ENCODE results near the gene ACACA.

ACACA gene

DNA sequence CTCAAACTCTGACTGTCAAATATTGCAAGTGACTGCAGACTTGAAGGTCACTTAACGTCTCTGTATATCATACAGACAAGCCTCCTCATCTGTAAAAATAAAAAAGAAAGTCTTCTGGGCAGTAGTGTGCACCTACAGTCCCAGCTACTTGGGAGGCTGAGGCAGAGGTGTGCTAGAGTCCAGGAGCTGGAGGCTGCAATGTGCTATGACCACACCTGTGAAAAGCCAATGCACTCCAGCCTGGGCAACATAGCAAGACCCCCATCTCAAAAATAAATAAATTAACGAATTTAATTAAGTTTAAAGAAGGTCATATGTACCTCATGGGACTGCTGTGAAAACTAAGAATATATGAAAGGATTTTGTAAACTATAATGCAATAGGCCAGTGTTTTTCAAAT, 65.8 kb downstream of the ACACA start:
- DNase-seq: no peak

DNA sequence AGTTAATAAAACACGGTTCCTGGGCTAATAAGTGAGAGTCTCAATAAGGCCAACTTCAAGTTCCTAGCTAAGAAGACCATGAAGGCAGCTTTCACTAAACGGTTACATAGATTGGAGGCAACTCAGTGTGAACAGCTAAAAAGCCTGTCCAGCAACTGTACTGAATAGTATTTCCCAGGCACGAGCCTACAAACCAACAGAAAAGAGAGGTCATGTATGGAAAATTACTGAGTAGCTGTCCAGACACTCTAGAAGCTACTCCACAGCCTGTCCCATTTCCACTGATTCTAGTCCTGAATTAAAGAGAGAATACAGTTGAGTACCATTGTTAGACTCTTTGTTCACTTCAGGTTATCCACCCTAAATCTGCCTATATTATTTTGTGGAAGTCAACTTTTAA, 67.3 kb downstream of the ACACA start:
- no peak for DNase-seq

DNA sequence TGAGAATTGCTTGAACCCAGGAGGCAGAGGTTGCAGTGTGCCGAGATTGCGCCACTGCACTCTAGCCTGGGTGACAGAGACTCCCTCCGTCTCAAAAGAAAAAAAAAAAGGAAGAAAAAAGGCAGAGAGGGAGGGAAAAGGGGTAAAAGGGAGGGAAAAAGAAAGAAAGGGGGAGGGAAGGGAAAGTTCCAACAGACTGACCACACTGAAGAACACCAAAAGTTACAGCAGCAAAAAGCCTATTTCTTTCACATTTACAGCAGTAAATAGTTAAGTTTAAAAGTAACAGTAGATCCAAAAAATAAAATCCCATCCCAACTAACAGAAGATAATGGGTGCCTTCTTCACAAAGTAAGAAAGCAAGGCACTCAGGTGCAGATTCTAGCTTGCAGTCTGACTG, 67.8 kb downstream of the ACACA start:
- DNase-seq: no peak

DNA sequence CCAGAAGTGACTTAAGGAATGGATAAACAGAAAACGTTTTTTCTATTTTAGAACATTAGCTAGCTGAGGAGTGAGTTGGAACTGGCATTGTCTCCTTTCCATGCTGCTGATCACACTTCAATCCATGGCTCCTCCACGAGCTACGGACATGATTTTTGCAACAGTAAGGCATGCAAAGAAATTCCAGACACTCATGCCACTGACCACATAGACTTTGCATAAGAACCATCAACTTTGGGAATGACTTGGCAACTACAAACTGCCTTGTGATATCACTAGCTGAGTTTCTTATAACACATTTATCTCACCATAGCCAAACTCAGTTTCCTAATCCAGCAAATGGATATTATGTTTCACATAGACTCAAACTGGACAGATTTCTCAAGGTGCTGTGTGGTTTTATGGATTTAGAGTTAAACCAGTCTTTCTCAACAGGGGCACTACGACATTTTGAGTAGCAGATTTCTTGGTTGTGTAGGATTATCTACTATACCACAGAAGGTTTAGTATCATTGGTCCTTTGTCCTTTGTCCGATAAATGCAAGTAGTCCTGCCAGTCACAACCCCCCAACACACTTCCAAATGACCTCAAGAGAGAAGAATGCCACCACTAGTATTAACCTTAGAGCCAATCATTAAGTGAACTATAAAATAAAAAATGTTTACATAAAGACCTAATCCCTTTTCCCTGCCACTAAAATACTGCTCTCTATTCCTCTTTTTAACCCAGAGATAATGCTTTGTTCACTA, 79.1 kb downstream of the ACACA start:
- DNase-seq: no peak

DNA sequence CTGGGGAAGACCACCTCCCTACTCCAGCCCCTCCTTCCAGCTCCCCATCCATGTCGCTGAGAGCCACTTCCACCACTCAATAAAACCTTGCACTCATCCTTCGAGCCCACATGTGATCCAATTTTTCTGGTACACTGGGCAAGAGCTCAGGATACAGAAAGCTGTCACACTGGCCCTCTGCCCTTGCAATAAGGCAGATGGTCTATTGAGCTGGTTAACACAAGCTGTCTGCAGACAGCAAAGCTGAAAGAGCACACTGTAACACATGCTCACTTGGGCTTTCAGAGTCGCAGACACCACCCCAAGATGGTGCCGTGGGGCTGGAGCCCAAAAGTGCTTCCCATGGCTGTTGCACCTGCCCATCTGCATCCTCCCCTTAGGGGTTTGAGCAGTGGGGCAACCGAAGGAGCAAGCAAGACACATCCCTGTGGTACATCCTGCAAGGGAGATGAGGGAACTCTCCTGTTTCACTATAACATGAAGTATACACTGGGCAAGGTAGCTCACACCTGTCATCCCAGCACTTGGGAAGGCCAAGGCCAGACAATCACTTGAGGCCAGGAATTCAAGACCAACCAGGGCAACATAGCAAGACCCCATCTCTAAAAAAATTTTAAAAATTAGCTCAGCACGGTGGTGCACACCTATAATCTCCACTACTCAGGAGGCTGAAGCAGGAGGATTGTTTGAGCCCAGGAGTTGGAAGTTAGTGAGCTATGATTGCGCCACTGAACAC, 83.6 kb downstream of the ACACA start:
- DNase-seq: peak; percentile 72

DNA sequence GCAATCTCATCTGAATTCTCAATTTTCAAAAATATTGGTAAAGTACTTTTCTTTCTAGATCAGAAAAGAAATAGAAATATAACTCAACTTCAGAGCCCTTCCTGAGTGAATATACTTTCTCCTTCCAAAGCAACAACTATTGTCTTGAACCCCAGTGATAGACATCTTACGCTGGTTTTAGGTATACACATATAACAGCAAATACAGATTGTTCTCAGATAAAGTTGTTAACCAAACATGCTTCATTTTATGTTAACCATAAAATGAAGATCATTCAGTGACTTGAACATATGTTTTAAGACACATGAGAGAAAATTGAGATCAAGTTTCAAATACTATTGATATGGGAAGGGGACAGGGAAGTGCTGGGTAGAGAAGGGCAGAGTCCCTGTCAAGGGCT, 84.5 kb downstream of the ACACA start:
- DNase-seq: no peak

DNA sequence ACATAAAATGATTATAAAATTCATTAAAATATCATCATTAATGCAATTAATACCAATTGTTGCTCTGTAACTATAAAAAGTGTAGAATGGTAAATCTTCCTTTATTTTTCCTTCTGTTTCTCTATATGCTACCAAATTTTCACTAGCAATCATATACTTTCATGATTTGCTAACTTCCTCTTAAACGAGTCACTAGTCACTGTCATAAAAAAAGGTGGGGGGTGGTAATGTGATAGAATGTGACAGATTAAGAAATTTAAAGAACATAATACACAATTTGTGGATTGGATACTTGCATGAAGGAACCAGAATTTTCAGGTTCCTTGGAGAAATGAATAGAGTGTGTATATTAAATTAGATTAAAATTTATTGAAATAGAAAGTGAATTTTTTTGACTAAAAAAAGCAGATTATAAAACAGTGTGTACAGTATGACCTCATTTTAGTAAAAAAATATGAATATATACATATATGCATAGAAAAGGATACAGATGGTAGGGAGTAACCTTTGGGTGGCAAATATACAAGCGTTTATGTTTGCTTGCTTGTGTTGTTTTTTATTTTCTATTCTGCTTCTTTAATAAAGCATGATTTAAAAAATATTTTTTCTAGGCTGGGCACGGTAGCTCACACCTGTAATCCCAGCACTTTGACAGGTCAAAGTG, 87.6 kb downstream of the ACACA start:
- no peak for DNase-seq

DNA sequence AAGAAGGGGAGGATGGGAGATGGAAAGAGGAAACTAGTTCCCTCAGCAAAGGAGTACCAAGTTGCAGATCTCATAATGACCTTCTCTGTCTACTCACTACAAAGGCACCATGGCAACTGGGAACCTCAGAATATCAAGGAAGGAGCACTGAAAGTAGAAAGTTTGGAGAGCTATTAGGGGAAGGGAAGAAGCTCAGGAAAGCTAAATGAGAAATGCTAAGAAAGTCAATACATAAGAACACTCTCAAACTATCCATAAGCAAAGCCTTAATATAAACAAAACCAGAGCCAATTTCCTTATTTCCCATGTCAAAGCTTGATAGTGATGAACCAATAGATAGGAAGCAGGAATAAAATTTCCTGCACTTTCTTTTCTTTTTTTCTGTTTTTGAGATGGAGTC, 88.8 kb downstream of the ACACA start:
- no peak for DNase-seq

DNA sequence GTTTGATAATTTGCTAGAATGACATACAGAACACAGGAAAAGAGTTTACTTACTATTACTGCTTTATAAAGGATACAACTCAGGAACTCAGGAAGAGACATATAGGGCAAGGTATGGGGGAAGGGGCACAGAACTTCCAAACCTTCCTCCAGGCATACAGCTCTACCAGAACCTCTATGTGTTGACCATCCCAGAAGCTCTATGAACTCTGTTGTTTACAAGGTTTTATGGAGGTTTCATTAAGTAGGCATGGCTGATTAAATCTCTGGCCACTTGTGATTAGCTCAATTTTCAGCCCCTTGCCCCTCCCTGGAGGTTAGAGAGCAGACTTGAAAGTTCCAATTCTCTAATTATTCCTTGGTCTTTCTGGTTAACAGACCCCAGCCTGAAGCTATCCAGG, 91.0 kb downstream of the ACACA start:
- no peak for DNase-seq

DNA sequence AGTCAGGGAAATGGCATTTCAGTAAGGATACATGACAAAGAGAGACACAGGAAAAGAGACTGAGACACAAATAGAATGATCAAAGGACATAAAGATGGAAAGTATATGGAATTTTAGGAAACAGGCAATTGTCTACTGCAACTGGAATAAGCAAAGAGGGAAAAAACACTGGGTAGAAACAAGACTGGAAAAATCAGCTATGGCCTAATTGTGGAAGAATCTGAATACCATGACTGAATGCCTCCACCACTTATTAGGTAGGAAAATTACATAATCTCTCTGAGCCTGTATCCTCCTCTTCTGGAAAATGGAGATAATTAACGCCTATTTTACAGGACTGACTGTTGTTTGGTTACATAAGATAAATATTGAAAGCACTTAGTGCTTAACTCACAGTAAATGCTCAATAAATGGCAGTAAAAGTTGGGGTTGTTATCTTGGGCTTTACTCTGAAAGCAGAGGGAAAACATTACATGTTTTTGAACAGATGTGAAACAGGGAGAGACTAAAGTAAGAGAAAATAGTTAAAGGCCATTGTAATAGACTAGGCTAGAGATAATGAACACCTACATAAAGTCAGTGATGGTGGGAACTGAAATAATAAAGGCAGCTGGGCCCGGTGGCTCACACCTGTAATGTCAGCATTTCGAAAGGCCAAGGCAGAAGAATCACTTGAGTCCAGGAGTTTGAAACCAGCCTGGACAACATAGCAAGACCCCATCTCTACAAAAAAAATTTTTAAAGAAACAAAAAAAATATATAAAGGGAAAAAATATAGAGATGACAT, 94.3 kb downstream of the ACACA start:
- no peak for DNase-seq

DNA sequence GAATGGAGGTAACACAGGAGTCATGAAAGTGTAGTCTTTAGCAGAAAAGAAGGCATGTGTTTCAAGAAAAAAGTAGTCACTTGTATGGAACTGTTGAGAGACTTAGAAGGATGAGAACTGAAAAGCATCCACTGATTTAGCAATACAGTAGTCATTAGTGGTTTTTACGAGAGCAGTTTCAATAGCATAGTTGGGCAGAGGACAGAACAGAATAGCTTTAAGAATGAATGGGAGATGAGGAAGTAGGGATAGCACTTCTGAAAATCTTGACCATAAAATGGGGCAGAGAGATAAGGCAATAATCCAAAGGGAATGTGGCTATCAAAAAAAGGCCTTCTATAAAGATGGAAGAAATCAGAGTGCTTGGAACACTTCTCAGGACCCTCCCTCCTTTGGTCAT, 95.7 kb downstream of the ACACA start:
- DNase-seq: no peak

DNA sequence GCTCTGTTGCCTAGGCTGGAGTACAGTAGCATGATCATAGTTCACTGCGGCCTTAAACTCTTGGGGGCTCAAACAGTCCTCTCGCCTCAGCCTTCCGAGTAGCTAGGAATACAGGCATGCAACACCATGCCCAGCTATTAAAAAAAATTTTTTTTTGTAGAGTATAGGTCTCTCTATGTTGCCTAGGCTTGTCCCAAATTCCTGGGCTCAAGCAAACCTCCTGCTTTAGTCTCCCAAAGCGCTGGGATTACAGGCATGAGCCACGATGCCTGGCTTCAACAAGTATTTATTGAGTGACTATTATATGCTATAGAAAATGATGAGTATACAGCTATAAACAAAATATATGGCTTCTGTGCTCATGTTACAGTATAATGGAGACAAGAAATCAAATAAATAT, 97.6 kb downstream of the ACACA start:
- DNase-seq: no peak

DNA sequence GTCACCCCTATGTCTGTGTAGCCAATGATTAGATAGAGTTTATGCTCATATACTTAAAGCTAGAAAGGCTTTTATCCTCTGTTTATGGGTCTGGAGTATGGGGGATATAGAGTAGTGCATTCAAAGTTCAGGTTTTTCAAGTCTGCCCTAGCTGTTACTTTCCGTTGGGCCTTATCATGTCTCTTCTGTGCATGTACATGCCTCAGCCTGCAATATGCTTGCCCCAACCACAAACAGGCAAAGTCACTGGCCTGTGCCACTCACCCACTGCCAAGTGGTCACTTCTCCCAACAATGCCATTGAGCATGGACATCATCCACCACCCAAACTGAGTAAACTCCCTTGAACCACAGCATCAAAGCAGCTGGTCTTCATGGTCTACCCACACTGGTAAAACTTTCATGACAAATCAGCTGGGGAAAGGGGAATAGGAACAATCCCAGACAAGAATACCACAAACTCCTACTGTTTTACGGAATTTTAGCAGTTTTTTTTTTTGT, 101.2 kb downstream of the ACACA start:
- no peak for DNase-seq

DNA sequence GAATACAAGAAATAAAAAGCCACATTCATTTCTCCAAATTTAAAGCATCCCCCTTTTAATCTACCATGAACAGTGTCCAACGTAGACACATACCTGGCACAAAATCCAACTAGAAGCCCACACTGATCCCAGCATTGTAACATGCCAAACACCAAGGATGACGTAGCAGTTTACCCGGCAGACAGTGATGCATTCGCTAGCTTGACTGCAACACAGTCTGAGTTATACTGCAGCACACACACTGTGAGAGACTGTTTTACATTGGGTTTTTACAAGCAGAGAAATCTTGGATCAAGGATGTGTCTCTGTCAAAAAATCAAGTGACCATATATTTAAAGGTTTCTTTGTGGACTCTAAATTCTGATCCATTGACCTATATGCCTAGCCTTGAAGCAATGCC, 105.3 kb downstream of the ACACA start:
- no peak for DNase-seq

DNA sequence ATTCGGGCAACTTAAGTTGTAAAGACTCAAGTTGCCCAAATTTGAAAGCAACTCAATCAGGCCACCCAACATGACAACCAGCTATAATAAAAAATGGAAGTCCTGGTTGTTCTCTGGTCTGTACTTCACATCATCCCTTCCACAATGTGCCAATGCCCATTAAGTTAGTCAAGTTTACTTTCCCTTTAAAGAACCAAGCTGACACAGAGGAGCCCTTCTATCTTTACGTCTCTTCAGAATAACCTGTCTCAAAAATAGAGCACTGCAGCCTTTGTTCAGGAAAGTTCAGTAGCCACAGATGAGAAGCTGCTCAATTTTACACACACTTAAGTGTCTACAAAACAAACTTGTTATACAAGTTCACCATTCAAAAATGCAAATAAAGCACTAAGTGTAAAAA, 106.0 kb downstream of the ACACA start:
- no peak for DNase-seq

DNA sequence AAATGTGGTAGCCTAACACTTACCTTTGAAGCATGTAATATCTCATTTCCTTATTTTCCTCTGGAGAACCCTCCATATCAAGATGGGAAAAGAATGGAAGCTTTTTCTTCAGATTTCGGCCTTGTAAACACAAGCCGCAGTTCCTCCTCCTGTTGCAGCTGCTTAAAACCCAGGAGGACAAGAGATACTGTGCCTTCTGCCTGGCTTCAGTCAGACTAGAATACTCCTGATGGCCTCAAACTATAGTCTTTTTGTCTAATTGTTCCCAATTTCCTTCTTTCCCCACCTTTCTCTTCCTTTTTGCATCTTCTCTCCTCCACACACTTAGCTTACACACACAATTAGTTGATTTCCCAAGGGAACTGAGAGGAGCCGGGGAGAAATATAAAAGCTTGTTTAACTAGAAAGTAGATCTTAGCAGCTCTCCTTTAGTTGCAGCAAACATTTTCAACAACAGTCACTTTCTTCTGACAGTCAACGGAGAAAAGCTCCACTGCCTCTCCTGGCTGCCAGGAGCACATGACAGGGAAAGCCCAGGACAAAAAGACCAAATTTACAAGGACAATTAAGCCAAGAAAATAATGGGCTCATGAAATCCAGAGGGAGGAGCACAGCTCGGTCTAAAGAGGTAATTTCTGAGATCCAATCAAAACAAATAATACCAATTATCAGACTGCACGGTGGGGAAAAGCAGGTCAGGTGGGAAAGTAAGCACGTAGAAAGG, 107.2 kb downstream of the ACACA start:
- DNase-seq: peak; percentile 17

DNA sequence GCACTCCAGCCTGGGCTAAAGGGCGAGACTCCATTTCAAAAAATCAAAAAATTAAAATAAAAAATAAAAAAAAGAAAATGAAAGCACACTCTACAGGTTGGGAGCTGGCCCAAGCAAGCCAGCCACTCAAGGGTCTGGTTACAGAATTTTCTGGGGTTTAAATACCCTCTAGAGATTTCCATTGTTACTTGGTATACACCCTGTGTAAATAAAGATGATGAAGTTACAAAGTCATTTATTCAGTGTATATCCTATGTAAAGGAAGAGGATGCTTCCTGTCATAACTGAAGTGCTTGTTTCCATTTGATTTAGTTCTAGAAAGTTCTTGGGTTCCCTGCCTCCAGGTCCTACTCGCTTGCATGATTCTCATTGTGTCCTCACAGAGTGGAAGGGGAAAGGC, 110.7 kb downstream of the ACACA start:
- no peak for DNase-seq

DNA sequence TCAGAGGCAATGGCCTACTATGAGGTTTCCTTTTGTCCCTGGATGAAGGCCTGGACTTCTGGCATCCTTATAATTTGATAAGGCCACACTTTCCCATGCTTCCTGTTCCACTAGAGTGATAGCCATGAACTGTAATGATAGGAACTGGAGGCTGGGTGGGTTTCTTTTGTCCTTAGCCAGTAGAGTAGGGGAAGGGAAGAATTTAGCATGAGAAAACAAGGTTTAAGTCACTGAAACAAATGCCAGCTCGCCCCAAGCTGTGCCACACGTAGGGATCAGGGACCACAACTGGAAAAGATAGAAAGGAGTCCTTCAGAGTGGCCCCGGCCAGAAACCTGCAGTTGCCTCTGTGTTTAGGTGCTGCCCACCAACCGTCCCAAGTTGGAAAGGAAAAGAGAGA, 111.7 kb downstream of the ACACA start:
- no peak for DNase-seq

DNA sequence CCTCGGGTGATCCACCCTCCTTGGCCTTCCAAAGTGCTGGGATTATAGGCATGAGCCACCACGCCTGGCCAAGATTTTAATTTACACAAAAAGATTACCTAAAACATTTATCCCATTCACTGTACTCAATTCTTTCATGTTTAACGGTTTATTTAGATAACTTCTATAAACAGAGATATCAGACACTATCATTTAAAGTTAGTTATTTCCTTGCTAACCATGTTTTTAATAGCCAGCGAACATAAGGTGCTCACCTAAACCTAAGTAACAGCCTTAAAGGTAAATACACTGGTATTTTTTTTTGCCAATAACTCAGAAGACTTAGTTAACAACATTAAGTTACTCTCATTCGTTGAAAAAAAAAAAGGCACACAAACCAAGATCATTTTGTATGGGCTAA, 112.9 kb downstream of the ACACA start:
- no peak for DNase-seq

DNA sequence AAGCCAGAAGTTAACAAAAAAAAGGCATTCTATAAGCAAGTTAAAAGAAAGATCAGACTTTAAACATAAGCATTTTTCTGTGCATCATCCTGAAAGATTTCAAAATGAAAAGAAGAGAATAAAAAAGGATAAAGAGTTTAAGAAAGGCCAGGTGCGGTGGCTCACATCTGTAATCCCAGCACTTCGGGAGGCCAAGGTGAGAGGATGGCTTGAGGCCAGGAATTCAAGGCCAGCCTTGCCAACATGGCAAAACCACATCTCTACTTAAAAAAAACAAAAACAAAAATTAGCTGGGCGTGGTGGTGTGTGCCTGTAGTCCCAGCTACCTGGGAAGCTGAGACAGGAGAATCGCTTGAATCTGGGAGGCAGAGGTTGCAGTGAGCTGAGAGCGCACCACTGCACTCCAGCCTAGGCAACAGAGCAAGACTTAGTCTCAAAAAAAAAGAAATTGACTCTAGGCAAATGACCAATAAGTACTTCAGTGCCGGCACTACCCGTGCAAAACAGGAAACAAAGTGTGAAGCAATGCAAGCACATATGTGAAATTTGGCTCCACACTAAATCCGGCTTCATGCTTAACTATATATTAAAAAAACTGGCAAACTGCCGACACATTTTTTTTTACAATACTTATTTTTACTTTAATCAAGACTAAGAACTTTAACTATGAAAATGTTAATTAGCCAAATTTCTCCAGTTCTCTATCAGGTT, 114.1 kb downstream of the ACACA start:
- no peak for DNase-seq

DNA sequence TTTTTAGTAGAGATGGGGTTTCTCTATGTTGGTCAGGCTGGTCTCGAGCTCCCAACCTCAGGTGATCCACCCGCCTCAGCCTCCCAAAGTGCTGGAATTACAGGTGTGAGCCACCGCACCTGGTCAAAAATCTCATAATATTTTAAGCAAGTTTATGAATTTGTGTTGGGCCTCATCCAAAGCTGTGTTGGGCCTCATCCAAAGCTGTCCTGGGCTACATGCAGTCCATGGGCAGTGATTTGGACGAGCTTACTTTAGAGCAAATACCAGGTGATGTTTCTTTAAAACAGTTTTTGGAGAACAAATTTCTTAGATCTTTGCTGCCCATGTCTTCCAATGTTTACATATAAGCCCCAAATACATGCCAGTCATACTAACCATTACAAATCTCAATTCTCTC, 115.3 kb downstream of the ACACA start:
- no peak for DNase-seq

DNA sequence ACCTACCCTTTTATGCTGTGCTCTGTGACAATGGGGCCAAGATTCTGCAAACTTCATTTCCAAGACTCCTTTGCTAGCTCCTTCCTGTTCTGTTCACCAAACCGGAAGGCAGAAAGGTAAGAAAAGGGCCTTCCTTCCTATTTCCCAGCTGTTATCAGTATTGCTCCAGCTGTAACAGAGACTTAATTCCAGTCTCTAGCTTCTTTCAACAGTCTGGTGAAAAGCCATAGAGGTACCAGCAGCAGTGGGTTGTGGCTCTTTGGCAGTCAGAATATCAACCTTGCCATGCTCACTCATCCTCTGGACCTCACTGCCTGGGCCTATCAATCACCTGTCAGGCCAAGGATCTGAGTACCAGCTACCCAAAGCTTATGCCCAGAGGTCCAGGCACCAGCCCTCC, 120.2 kb downstream of the ACACA start:
- no peak for DNase-seq

Data from retina (tissue), 1 donor.